Measurements from ENCODE around the gene IFITM2.

IFITM2 gene

DNA sequence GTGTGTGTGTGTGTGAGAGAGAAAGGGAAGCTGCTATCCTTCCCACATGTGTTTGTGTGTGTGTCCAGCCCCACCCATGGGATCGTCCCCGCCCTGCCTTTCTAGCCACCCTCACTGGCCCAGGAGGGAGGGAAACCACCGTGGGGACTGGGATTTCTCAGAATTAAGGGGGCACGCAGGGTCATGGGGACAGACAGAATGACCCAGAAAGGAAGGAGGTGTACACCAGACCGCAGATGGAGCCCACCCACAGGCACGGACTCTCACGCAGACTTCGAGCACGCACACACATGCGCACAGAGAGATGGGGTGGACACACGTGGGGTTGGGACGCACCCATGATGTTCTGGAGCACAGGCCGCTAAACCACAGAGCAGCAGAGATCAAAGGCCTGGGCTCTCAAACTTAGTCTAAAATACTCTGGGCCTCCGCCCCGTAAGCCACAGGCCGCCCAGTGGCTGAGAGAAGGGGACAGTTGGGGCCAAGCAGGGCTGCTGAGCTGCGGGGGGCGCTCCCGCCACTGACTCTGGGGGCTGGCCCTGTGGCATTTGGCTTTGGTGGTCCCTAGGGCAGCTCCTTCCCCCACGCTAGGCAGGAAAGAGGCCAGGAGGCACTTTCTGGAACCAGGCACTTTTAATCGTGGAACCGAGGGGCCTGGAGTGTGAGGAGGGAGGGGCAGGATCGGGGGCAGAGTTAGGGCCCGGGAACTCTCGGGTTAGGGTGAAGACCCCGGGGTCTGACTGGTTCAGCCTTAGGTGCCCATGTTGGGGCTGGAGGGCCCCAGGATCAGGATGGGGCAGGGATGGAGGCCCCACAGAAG lies 9.8 kb upstream of the IFITM2 start:
- no peaks in the 10 kb centered on the region for H3K4me1 ChIP-seq (ENCODE audit: control insufficient read depth in 1 of 2, insufficient read depth in 2 of 2, low read length in 2 of 2)
- H3K4me3 ChIP-seq (ENCODE audit: low read depth in 1 of 2, low read length in 2 of 2): no peak overlapping the region
- H3K27ac ChIP-seq (ENCODE audit: low read length): no peak overlapping the region
- H3K27me3 ChIP-seq (ENCODE audit: low read depth, low read length): no peaks in the 10 kb centered on the region
- H3K36me3 ChIP-seq (ENCODE audit: control insufficient read depth in 1 of 2, insufficient read depth in 2 of 2, low read length in 2 of 2): peaks cover 0 to 10% of the 10 kb centered on the region in 2 donors
- H3K9me3 ChIP-seq (ENCODE audit: control insufficient read depth in 1 of 2, low read length in 2 of 2): no peaks in the 10 kb centered on the region

DNA sequence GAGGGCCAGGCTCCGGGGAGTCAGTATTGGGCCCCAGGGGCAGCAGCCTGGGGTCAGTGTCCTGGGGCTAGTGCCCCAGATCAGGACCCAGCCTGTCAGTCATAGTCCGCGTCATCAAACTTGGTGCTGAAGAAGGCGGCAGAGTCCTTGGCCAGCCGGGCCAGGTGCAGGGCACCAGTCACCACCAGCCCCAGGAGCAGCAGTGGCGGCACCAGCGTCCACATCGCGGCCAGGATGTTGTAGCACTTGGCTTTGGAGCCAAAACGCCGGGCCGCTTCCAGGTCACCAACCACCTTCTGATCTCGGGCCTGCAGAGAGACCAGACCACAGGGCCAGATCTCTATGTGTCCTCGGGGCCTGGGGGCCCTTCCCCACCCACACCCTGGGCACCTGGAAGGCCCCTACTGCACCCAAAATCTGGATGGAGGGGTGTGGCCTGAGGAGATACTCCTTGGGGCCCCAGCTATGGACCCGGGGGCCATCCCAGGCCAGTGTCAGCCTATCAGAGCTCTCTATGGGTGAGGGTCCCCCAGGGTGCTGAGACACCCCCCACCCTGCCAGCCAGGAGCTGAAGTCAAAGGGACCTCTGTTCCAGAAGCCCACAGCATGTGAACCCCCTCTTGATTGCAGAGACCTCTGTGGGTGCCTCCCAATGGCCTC lies 9.1 kb upstream of the IFITM2 start:
- Histone ChIP-seq H3K4me3 (ENCODE audit: low read depth in 1 of 2, low read length in 2 of 2) (no peak overlapping the region), H3K36me3 (ENCODE audit: control insufficient read depth in 1 of 2, insufficient read depth in 2 of 2, low read length in 2 of 2) (peaks cover 0 to 6% of the 10 kb centered on the region in 2 donors), H3K27ac (ENCODE audit: low read length) (no peak overlapping the region), H3K9me3 (ENCODE audit: control insufficient read depth in 1 of 2, low read length in 2 of 2) (no peaks in the 10 kb centered on the region), H3K27me3 (ENCODE audit: low read depth, low read length) (no peaks in the 10 kb centered on the region), H3K4me1 (ENCODE audit: control insufficient read depth in 1 of 2, insufficient read depth in 2 of 2, low read length in 2 of 2) (no peaks in the 10 kb centered on the region)

DNA sequence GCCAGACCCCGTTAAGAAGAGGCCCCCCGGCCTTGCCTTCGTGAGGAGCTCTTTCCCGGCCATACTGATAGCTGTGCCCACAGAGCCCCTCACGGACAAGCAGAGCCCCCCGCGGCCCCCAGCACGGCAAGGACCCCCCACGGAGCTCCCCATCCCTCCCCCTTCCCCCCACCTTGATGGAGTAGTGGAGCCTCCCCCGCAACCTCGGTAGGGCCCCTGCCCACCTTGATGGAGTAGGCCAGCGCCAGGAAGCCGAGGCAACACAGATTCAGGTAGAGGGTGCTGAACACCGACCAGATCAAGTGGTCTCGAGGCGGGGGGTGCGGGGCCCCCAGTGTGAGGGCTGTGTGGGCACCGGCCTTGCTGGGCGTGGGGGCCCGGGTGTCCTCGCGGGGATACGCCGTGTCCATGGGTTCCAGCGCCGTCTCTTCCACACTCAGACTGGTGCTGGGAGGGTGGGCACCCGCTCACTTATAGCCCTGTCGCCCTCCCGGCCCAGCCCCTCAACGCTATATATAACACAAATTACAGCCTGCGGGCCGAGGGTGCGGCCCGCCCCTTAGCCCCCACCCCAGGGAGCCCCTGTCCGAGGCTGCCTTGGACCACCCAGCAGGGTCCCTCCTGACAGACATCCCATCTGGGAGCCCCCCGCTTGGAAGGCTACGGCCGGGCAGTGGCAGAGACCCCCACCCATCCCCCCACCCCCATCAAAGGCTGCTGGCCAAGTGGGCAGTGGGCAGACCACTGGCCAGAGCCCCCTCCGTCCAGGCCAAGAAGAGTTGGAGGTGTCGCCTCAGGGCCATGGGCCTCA lies 8.3 kb upstream of the IFITM2 start, which contains the start of gene IFITM5:
Gene IFITM5, minus strand, starts transcription at position 446 of the 811 bp plus-strand sequence. Its CDS starts 36 bp downstream, at position 410.
- peaks cover 0 to under 1% of the 10 kb centered on the region in 2 donors for H3K4me1 ChIP-seq (ENCODE audit: control insufficient read depth in 1 of 2, insufficient read depth in 2 of 2, low read length in 2 of 2)
- no peaks in the 10 kb centered on the region for H3K27me3 ChIP-seq (ENCODE audit: low read depth, low read length)
- H3K9me3 ChIP-seq (ENCODE audit: control insufficient read depth in 1 of 2, low read length in 2 of 2): no peaks in the 10 kb centered on the region
- no peak within 1 kb of the TSS for H3K4me3 ChIP-seq (ENCODE audit: low read depth in 1 of 2, low read length in 2 of 2)
- no peak within 1 kb of the TSS for H3K27ac ChIP-seq (ENCODE audit: low read length)
- H3K36me3 ChIP-seq (ENCODE audit: control insufficient read depth in 1 of 2, insufficient read depth in 2 of 2, low read length in 2 of 2): no peaks in the 10 kb centered on the region

DNA sequence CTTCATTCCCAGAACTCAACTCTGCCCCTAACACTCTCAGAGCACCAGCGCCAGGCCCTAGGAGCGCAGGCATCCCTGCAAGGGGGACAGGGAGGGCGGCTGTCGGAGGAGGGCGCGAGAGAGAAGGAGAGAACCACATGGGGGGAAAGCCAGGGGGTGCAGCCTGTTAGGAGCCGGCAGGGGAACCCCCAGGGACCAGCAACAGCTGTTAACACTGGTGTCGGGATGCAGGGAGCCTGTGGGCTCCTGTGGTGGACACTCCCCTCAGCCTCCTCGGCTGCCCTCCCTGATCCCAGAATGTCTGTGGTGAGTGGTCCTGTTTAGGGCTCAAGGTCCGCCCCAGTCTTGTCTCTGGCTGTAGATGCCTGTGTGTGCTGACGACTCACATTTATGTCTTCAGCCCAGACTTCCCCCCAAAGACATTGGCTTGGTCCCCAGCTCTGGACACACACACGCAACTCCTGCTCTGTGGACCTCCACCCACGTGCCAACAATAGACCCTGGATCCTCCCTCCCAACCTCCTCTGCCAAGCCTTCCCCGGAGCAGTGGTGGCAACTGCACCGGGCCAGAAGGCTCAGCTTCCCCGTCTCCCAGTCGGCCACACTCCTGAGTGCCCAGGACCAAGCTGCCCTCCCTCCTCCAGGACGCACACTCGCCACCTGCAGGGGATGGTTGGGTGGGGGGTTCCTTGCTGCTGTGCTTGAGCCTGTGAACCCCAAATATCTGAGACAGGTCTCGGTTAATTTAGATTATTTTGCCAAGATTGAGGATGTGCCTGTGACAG lies 7.5 kb upstream of the IFITM2 start:
- no peaks in the 10 kb centered on the region for H3K9me3 ChIP-seq (ENCODE audit: control insufficient read depth in 1 of 2, low read length in 2 of 2)
- no peaks in the 10 kb centered on the region for H3K36me3 ChIP-seq (ENCODE audit: control insufficient read depth in 1 of 2, insufficient read depth in 2 of 2, low read length in 2 of 2)
- no peak overlapping the region for H3K27ac ChIP-seq (ENCODE audit: low read length)
- H3K4me3 ChIP-seq (ENCODE audit: low read depth in 1 of 2, low read length in 2 of 2): no peak overlapping the region
- no peaks in the 10 kb centered on the region for H3K27me3 ChIP-seq (ENCODE audit: low read depth, low read length)
- peaks cover 0 to 8% of the 10 kb centered on the region in 2 donors for H3K4me1 ChIP-seq (ENCODE audit: control insufficient read depth in 1 of 2, insufficient read depth in 2 of 2, low read length in 2 of 2)

DNA sequence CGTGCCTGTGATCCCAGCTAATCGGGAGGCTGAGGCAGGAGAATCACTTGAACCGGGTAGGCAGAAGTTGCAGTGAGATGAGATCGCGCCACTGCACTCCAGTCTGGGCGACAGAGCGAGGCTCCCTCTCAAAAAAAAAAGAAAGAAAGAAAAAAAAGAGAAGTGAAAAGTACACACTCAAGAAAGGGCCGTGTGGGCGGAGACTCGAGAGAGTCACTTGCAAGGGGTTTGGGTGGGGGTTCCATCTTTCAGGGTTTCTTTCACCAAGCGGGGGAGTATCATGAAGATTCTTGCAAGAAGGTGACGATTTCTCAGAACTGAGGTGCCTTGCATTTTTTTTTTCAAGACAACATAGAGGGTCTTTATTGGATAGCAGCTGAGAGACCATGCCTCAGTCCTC lies 4.3 kb upstream of the IFITM2 start:
- Histone ChIP-seq H3K36me3 (ENCODE audit: control insufficient read depth in 1 of 2, insufficient read depth in 2 of 2, low read length in 2 of 2) (no peaks in the 10 kb centered on the region), H3K27me3 (ENCODE audit: low read depth, low read length) (no peaks in the 10 kb centered on the region), H3K4me3 (ENCODE audit: low read depth in 1 of 2, low read length in 2 of 2) (no peak overlapping the region), H3K4me1 (ENCODE audit: control insufficient read depth in 1 of 2, insufficient read depth in 2 of 2, low read length in 2 of 2) (peaks cover 7 to 12% of the 10 kb centered on the region in 2 donors), H3K27ac (ENCODE audit: low read length) (no peak overlapping the region), H3K9me3 (ENCODE audit: control insufficient read depth in 1 of 2, low read length in 2 of 2) (no peaks in the 10 kb centered on the region)

DNA sequence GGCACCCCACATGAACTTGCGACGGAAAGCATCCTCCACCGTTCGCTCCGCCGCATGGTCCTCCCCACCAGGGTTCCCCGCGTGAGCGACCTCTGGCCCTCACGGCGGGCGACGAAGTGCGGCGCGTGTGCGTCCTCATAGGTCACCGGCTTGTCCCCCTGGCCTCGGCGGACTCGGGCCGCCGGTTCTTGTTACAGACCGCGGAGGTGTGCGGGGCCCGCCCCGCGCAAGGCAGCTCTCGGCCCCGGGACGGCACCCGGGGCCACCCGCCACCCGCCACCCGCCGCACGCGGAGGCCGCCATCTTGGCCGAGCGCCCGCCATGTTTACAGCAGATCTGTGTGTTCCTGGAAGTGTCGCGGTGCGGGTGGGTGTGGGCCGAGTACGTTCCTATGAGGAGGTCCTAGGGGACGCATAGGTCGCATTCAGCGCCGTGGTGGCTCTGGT lies 3.5 kb upstream of the IFITM2 start:
- H3K36me3 ChIP-seq (ENCODE audit: control insufficient read depth in 1 of 2, insufficient read depth in 2 of 2, low read length in 2 of 2): no peaks in the 10 kb centered on the region
- no peaks in the 10 kb centered on the region for H3K27me3 ChIP-seq (ENCODE audit: low read depth, low read length)
- H3K9me3 ChIP-seq (ENCODE audit: control insufficient read depth in 1 of 2, low read length in 2 of 2): no peaks in the 10 kb centered on the region
- H3K4me3 ChIP-seq (ENCODE audit: low read depth in 1 of 2, low read length in 2 of 2): no peak overlapping the region
- H3K27ac ChIP-seq (ENCODE audit: low read length): no peak overlapping the region
- peaks cover 7 to 13% of the 10 kb centered on the region in 2 donors for H3K4me1 ChIP-seq (ENCODE audit: control insufficient read depth in 1 of 2, insufficient read depth in 2 of 2, low read length in 2 of 2)

DNA sequence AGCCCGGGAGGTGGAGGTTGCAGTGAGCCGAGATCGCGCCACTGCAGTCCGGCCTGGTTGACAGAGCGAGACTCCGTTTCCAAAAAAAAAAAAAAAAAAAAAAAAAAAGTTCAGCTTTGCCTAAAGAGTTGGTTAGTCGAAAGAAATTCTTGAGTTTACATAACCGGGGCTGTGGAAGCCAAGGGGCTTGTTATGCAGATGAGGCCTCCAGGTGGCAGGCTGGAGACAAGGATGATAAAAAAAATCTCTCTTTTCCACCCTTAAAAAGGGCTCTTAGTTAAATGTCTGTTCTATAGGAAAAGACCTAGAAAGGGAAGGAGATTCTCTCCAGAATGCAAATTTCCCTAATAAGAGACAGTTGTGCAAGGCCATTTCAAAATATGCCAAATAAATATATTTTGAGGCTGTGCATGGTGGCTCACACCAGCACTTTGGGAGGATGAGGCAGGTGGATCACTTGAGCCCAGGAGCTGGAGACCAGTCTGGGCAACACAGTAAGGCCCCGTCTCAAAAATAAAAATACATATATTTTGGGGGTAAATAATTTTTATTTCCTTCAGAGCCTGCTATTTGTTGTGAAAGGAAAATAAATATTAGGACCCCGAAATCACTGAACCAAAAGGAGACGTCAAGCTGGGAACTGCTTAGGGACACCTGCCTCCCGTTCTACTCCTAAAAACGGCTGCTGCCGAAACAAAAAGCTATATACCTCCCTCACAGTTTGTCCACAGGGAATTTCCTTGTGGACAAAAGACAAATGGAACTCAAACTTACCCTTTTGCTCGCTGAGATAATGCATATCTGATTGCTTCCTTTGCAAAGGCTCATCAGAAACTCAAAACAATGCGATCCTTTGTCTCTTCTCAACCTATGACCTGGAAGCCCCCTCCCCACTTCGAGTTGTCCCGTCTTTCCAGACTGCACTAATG lies 2.4 kb upstream of the IFITM2 start:
- Histone ChIP-seq H3K36me3 (ENCODE audit: control insufficient read depth in 1 of 2, insufficient read depth in 2 of 2, low read length in 2 of 2) (no peaks in the 10 kb centered on the region), H3K27me3 (ENCODE audit: low read depth, low read length) (no peaks in the 10 kb centered on the region), H3K9me3 (ENCODE audit: control insufficient read depth in 1 of 2, low read length in 2 of 2) (no peaks in the 10 kb centered on the region), H3K27ac (ENCODE audit: low read length) (no peak overlapping the region), H3K4me3 (ENCODE audit: low read depth in 1 of 2, low read length in 2 of 2) (no peak overlapping the region), H3K4me1 (ENCODE audit: control insufficient read depth in 1 of 2, insufficient read depth in 2 of 2, low read length in 2 of 2) (peaks cover 7 to 19% of the 10 kb centered on the region in 2 donors)

DNA sequence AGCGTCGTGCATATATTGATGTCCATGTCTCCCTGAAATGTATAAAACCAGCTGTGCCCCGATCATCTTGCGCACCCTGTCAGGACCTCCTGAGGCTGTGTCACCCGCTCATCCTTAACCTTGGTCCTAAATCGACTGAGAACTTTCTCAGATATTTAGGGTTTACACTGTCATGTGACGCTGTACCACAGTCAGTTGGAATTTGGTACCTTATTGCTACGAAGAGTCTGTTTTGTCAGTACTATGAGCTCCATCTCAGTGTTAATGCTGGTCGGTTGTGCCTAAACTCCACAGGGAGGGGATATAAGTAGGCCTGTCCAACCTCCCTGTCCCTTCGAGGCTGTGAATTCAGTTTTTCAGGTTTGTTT lies 1.8 kb upstream of the IFITM2 start:
- no peaks in the 10 kb centered on the region for H3K36me3 ChIP-seq (ENCODE audit: control insufficient read depth in 1 of 2, insufficient read depth in 2 of 2, low read length in 2 of 2)
- peaks cover 7 to 19% of the 10 kb centered on the region in 2 donors for H3K4me1 ChIP-seq (ENCODE audit: control insufficient read depth in 1 of 2, insufficient read depth in 2 of 2, low read length in 2 of 2)
- no peak overlapping the region for H3K27ac ChIP-seq (ENCODE audit: low read length)
- H3K4me3 ChIP-seq (ENCODE audit: low read depth in 1 of 2, low read length in 2 of 2): no peak overlapping the region
- no peaks in the 10 kb centered on the region for H3K27me3 ChIP-seq (ENCODE audit: low read depth, low read length)
- H3K9me3 ChIP-seq (ENCODE audit: control insufficient read depth in 1 of 2, low read length in 2 of 2): no peaks in the 10 kb centered on the region

DNA sequence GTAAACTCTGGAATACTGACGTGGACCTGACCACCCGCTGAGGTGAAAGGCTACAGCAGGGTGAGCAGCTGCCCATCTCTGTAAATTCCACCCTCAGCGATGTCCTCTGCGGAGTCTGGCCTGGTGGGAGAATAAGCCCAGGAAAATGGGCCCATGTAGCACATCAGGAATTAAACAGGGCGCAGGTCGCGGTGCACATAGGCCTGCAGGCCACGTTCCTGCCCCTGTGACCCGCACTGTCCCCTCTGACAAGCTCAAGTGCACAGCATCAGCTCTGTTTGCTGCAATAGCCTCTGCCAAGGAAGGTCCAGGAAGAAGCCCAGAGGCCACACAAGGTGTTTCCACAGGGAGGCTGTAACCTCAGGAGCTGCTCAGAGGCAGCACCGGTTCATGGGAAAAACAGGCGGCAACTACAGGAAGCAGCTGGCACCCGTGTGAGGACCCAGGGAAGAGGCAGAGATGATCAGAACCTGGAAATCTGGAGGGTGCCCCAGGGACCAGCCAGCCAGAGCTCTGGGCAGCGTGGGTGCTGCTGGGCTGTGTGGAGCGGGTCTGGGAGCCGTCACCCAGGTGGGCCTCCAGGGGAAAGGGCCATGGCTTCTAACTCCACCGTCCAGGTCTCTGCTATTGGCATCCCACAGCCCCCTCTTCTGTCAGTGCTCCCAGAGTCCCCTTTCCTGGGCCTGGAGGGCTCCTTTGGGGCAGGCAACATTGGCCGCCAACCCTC lies 808 bp upstream of the IFITM2 start:
- Histone ChIP-seq H3K27me3 (ENCODE audit: low read depth, low read length) (no peaks in the 10 kb centered on the region), H3K9me3 (ENCODE audit: control insufficient read depth in 1 of 2, low read length in 2 of 2) (no peaks in the 10 kb centered on the region), H3K36me3 (ENCODE audit: control insufficient read depth in 1 of 2, insufficient read depth in 2 of 2, low read length in 2 of 2) (no peaks in the 10 kb centered on the region), H3K4me3 (ENCODE audit: low read depth in 1 of 2, low read length in 2 of 2) (no peak overlapping the region), H3K4me1 (ENCODE audit: control insufficient read depth in 1 of 2, insufficient read depth in 2 of 2, low read length in 2 of 2) (peaks cover 7 to 19% of the 10 kb centered on the region in 2 donors), H3K27ac (ENCODE audit: low read length) (peak overlapping the region; percentile 83)
